GM18858 (cell line): ENCODE data around the gene PTPN11.
A peak's percentile ranks its signal among the peaks of the same experiment; 100 is the strongest.
"Not testable (repeated sequence)": the region's sequence is repeated elsewhere in the genome, so short reads cannot be mapped to it uniquely, and the experiment has no call there.

Experiments used
- ATAC-seq: cut with Tn5 transposase; IDR thresholded peaks from one replicate; pipeline ENCODE4 v1.9.1; 2021; ENCODE audit not compliant: unreplicated experiment

PTPN11 gene

DNA sequence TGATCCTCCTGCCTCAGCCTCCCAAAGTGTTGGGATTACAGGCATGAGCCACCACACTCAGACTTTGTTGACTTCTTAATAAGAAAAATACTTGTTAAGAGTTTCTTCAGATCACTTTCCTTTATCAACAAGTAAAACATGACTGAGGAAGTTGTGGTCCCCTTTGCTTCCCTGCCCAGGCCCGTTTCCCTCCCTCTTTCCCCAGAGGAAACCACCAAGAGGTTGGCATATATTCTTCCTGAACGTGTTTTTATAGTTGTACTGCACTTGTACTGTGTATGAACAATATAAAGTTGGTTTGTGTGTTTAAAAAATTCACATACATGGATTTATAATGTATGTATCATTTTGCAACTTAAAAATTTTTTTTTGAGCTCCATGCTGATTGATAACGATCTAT lies 28.4 kb downstream of the PTPN11 start:
- no peak for ATAC-seq

DNA sequence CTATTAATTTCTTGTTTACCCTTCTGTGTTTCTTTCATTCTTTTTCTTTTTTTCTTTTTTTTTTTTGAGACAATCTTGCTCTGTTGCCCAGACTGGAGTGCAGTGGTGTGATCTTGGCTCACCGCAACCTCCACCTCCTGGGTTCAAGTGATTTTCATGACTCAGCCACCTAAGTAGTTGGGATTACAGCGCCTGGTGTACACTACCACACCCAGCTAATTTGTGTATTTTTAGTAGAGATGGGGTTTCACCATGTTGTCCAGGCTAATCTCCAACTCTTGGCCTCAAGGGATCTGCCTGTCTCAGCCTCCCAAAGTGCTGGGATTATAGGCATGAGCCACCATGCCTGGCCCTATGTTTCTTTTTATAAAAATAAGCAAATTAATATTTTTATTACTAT lies 29.4 kb downstream of the PTPN11 start:
- ATAC-seq, result not testable (repeated sequence)

DNA sequence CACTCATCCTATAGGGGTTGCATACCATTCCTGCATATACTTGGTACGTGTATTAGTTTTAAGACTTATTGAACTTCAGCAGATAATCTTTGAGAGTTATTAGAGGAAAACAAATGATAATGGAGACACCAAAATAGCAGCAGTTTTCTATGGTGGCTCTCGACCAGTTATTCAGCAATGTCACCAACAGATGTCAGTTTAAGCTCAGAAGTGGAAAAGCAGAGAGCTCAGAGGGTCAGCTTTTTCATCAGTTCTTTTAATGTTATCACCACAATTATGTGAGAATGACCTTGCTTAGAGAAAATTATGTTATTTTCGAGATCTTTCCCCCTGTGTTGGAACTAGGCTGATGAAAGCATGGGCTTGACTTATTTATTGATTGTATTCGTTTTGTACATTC lies 32.0 kb downstream of the PTPN11 start:
- ATAC-seq, result no peak

DNA sequence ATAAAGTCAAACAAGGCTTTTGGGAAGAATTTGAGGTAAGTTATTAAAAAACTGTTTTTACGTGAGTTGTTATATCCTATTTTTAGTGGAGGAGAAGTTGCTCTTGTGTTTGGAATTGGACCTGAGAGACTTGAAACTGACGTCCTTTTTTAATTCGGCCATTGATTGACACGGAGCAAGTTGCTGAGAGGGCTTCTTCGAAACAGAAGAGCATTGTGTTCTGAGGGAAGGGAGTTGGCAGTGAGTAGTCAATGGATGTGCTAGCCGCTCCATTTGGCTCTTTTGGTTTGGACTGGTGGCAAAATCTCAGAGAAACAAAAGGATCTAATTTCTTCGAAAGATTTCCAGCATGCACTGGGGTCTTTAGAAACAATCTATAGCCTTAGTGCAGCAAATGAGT lies 37.3 kb downstream of the PTPN11 start:
- ATAC-seq, result no peak

DNA sequence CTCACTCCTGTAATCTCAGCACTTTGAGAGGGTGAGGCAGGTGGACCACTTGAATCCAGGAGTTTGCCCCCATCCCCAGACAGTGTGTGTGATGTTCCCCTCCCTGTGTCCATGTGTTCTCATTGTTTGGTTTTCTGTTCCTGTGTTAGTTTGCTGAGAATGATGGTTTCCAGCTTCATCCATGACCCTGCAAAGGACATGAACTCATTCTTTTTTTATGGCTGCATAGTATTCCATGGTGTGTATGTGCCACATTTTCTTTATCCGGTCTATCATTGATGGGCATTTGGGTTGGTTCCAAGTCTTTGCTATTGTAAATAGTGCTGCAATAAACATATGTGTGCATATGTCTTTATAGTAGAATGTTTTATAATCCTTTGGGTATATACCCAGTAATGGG lies 38.4 kb downstream of the PTPN11 start:
- ATAC-seq, result not testable (repeated sequence)

DNA sequence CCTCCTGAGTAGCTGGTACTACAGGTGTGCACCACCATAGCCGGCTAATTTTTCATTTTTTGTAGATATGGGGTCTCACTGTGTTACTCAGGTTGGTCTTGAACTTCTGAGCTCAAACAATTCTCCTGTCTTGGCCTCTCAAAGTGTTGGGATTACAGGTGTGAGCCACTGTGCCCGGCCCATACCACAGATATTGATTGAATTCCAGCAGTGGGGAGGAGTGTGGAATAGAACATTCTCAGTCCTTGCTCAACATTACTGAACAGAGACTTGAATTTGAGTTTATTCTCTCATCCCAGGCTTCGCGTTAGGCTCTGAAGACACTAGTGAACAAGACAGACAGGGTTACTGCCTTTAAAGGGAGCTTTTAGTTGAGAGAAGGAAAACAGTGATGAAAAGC lies 39.6 kb downstream of the PTPN11 start:
- ATAC-seq, result no peak

DNA sequence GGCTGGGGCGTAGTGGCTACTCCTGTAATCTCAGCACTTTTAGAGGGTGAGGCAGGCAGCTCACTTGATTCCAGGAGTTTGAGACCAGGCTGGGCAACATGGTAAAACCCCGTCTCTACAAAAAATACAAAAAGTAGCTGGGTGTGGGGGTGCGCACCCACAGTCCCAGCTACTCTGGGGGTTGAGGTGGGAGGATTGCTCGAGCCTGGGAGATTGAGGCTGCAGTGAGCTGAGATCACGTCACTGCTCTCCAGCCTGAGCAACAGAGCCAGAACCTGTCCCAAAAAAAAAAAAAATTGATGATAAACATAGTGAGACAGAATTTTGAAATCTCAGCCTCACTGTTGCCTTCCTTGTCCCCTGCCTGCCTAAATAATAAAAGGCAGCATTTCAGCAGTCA lies 40.0 kb downstream of the PTPN11 start:
- ATAC-seq, result no peak

DNA sequence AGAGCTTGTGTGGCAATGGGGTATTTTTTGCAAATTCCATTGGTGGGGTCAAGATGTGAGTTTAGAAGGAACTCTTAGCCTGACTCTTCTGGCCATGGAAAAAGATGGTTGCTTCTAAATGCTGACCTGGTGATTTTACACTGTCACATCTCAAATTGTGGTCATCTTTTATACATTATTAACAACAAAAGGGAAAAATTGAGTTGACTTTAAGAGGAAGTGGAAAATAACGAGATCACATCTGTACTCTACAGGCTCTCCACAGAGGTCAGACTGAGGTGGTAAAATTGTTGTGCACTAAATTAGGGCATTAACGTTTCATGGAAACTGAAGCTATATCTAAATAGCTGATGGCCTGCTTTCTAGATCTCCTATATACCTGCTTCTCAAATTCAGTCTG lies 44.7 kb downstream of the PTPN11 start:
- ATAC-seq, result no peak

DNA sequence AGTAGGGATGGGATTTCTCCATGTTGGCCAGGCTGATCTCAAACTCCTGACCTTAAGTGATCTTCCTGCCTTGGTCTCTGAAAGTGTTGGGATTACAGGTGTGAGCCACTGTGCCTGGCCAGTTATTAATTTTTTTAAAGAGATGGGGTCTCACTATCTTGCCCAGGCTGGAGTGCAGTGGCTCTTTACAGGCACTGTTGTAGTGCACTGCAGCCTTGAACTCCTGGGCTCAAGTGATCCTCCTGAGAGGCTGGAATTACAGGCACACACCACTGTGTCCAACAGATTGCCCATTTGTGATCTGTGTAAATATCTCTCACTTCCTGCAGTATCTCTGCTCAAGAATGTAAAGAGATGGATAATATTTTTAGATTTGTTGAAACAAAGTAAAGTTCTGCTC lies 45.9 kb downstream of the PTPN11 start:
- no peak for ATAC-seq

DNA sequence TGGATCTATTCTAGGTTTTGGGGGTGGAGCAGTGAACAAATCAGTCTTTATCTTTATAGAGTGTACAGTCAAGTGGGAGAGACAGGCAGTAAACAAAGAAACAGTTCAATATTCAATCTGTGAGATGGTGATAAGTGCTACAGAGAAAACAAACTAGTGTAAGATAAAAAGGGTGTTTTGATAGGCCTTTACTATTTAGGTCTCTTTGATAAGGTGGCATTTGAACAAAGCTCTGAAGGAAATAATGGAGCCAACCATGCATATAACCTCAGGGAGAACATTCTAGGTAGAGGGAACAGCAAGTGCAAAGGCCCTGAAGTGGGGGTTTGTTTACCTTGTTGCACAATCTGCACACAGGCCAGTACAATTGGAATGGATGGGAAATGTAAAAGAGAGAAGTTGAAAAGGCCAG lies 47.3 kb downstream of the PTPN11 start:
- no peak for ATAC-seq

DNA sequence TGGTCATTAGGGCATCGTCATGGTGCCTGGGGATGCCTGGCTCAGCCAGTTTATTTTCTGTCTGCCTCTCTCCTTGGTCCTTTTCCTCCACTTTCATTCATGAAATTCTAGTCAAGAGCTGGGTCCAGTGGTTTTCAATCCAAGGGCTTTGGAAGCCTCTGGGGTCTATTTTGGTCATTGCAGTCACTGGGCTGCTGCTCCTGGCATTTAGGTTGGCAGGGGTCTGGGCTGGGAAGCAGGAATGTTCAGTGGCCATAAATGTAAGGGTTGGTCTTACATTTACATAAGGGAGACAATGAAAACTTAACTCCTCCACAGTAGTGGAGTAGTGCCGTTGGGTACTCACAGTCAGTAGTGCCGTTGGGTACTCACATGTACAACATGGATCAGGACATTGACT lies 48.1 kb downstream of the PTPN11 start:
- no peak for ATAC-seq

DNA sequence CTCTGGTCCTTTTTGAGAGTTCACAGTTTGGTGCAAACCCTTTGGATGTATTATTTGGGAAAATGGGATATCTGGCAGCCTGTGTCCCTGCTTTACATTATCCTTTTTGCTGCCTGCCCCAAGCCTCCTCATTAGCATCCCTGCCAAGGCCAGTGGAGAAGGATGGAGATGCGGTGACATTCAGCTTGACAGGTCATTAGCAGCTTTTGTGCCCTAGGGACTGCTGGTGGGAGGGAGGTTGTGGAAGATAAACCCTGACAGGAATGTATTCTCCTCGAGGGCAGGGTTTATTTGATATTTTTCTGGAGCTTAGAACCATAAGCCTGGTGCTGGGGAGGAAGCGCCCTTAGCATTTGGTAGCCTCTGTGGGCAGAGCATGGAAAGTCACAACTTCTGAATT lies 49.3 kb downstream of the PTPN11 start:
- no peak for ATAC-seq

DNA sequence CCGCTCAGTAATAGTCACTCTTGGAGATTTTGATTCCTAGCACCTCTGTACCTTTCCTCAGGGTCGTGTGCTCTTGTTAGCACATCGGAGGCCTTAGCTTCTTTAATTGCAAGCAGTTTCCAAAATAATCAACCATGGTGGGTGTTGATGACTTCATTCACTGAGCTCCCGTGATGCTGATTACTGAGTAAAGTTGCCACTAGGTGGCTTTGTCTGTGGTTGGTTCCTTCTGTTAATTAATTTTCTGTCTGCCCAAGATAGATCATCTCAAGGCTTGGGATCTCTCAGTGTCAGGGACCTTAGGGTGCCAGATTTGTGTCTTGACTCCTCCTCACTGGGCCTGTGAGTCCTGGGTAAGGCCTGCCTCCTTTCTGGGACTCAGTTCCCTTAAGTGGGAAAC lies 54.3 kb downstream of the PTPN11 start:
- no peak for ATAC-seq

DNA sequence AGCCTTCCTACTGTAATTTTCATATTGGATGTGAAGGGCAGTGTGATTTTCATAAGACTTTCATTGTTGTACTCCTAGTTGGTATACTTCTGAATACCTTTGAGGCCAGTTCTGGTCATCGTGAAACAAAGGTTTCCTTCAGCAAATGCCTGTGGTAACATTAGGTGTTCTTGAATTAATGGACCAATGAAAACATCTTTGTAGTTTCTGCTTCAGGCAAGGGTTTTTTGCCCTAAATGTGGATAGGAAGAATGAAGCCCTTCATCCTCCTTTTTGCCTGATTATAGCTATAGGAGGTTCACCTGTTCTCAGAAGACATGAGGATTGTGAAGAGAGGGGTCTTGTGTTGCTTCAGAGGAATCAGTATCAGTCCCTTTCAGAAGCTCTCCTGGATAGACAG lies 60.7 kb downstream of the PTPN11 start:
- no peak for ATAC-seq

DNA sequence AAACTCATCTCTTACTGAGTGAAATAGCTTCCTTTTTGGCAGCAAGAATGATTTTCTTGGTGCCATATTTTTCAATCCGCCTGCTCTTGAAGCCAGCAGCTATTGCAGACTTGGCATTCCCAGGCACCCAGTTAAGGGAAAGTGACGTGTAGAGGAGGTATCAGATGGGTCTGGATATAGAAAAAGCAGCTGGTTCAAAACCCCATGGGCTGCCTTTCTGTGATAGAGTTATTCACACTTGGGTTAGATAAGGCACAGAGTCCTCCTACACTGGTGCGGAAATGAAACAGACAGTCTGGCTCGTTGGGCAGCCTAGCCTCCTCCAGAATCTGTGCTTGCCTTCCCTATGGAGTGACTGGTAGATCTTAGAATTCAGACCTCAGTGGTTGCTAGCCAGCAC lies 62.2 kb downstream of the PTPN11 start:
- ATAC-seq, result no peak

DNA sequence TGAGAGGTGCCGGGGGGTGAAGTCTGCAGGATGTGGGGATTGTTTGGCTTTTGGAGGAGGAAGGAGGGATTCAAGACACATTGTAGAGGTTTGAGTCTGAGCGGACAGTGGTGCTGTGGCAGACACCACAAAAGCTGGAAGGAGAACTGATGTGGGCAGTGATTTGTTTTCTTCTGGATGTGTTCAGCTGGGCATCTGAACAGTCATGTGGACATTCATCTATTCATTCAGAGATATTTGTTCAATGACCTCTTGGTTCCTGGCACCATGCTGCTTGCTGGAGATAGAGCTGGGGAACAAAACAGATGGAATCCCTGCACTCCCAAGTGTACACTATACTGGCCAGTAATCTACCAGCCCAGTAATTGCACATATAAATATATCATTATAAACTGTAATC lies 64.0 kb downstream of the PTPN11 start:
- ATAC-seq, result no peak

DNA sequence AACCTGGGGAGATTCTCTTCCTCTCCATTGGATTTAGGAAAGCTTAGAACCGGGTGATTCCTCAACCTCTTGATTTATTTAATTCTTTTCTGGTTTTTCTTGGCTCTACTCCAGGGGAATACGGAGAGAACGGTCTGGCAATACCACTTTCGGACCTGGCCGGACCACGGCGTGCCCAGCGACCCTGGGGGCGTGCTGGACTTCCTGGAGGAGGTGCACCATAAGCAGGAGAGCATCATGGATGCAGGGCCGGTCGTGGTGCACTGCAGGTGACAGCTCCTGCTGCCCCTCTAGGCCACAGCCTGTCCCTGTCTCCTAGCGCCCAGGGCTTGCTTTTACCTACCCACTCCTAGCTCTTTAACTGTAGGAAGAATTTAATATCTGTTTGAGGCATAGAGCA lies 67.6 kb downstream of the PTPN11 start:
- no peak for ATAC-seq

DNA sequence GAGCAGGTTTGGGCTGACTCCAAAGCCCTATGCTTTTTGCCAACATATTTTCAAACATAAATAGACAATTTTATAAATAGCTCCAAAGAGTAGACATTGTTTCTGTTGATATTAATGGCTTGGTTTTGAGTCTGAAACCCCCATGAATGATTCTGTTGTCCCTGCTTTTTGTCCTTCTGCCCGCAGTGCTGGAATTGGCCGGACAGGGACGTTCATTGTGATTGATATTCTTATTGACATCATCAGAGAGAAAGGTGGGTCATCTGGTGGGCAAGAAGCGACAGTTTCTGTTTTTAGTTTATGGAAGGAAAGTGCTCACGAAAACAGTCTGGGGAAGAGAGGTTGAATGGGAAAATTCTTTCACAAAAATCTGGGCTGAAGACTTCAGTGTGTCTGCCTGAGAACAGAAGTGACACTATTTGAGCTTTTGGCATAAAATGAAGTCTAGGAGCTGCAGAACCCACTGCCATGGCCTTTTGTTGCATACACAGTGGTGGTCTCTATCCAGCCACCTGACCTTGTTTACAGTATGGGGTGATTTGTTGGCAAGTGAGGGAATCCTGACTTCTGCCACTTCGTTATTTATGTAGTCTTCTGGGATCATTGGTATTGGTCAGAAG lies 69.6 kb downstream of the PTPN11 start:
- no peak for ATAC-seq

DNA sequence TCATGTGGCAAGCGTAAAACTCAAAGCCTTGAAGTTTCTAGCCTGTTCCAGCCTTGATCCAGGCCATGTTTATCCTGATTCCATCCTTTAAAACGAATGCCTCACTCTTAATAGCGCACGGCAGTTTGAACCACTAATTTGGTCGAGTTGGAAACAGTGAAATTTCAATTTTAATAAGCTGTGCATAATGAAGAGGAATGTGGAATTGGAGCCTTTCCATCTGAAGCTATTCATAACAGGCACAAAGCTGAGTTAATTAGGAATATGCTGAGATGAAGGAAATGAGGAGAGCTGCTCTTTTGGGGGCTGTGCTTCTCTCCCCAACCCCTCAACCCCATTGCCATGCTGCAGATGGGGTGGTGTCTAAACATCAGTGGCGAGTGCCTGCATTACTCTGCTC lies 70.7 kb downstream of the PTPN11 start:
- ATAC-seq, result no peak

DNA sequence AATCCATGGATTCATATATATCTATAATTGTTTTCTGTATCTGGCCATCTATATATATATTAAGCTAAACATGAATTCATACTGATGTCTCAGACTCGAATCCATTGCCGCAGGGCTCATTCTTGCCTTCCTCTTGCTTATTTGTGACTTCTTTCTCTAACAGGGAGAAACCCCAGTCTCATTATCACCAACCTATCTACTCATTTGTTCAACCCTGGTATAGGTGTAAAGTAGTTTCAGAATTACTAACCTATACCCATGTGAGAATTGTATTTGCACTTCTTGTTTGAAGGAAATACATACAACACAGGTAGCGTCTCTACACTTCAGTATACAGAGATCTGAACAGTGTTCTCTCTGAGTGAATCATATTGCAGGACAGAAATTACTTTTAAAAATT lies 77.7 kb downstream of the PTPN11 start:
- ATAC-seq, result peak; percentile 92

DNA sequence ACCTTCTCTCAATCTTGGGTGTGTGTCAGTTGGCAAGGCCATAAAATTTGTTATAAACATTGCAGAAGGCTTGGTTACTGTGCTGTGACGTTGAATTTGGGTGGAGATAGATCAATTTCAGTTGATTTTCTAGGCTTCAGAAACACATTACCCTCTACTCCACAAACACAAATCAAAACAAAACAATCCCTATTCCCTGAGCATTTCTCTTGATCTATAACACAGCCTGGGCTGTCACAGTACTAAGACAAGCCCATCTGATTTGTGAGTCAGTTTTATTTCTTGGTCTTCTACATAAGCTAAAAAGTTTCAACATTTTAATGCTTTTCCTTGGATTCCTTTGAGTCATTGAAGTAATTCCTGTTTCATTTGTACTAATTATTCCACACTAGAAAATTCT lies 79.8 kb downstream of the PTPN11 start:
- no peak for ATAC-seq

DNA sequence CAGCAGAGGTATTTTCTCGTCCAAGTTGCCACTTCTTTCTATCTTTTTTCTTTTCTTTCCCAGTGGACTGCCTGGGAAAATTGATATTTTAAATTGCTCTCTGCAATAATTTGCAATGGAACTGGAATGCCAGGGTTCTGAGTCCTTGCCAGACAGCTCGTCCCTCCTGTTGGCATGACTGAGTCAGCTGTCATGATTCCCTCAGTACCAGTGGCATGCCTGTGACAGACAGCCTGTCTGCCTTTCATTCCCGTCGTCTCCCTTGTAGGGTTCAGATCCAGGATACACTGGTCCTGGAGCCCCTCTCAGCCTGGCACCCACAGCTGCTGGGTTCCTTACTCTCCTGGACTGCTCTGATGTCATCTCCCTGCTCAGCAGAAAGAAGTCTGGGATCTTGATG lies 84.8 kb downstream of the PTPN11 start:
- ATAC-seq, result no peak

DNA sequence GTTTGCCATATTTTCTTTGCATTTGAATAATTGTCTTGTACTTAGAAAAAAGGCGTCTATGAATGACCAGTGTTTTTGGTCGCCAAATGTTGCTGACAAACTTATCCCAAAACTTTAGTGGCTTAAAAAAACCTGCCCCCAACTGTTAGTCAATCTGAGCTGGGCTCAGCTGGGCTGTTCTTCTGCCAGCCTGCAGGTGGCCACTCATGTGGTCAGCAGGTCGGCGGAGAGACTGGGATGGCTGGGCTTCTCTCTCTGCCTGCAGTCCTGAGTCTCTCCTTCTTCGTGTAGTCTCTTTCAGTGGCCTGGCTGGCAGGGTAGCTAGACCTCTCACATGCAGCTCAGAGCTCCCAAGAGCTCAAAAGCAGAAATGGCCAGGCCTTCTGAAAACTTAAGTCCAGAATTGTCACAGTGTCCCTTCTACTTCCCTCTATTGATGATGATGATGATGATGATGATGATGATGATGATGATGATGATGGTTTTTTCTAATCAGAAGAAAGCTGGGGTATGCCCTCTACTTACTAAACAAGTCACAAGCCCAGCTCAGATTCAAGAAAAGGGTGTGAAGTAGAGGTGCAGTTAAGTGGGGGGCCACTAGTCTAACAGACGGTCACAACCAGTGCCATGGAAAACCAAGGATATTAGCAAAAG lies 87.9 kb downstream of the PTPN11 start:
- ATAC-seq, result no peak
